Activated naive CD4-positive, alpha-beta T cell treated with anti-CD3 and anti-CD28 coated beads, Interleukin-2, amount 10 ng/mL, durations not matched to agents 7 days and 5 days (primary cell): Measurements from ENCODE around the gene PIK3R1.

ENCODE experiments used
- CTCF ChIA-PET: fragments of 350-600 bp; sonication (Branson Sonifier 250); formaldehyde crosslinking; loops from one replicate; lab custom pipeline; 2021; ENCODE audit warnings: antibody characterized with exemption; lab: Charles Lee
- DNase-seq: peaks from one replicate; pipeline ENCODE4 v3.0.0-alpha.2; 2020
- H3K27ac Mint-ChIP-seq: one replicate; pipeline ENCODE4 v1.8.0; 2021; ENCODE audit warnings: mild to moderate bottlenecking, moderate library complexity, mixed read lengths
- H3K27me3 Mint-ChIP-seq: one replicate; pipeline ENCODE4 v1.8.0; 2021; ENCODE audit warnings: mild to moderate bottlenecking, mixed read lengths
- H3K36me3 Mint-ChIP-seq: one replicate; pipeline ENCODE4 v1.8.0; 2021; ENCODE audit warnings: mixed read lengths
- H3K4me1 Mint-ChIP-seq: one replicate; pipeline ENCODE4 v1.8.0; 2021; ENCODE audit warnings: mixed read lengths
- H3K4me3 Mint-ChIP-seq: one replicate; pipeline ENCODE4 v1.8.0; 2021; ENCODE audit warnings: mild to moderate bottlenecking, moderate library complexity, mixed read lengths
- H3K9me3 Mint-ChIP-seq: one replicate; pipeline ENCODE4 v1.8.0; 2021; ENCODE audit warnings: mixed read lengths

The PIK3R1 gene

DNA sequence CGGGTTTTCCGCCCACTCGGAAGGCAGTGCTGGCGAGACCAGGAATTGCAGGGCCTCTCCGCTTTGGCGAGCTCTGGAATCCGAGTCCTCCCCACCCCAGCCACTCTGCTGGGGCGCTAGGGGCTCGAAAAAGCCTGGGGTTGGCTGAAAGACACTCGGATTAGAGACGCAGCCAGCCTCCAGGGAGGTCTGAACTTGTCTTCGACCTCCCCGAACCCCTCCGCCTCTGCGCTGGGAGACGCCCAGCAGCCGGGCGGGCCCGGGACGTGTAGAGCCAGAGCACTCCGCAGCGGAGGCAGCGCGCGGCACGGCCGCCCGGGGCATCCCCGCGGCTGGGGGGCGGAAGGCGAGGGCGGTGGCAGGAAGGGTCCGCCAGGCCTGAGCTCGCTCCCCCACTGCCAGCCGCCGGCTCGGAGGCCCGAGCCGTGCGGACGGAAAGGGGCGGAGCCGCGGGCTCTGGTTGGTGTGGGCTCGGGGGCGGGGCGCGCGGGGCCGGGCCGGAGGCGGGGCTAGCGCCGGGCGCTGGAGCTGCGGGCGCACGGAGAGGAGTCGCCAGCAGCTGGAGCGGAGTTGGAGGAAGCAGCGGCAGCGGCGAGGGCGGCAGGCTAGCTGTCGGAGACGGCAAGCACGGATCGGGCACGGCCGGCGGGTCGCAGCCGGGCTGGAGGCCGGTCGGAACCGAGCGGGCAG, at the start of gene PIK3R1:
Gene PIK3R1 (plus strand): TSS at position 549 of the 690 bp plus-strand sequence. CDS start 10,920 bp downstream, outside the sequence.
- CTCF ChIA-PET = interaction anchor here (1.3 to 2.2 kb wide), 3 partner anchors 23 to 56 kb away, joined by 5 to 11 read pairs (median 9); no protein-coding TSS in a partner anchor
- peaks cover 29% of the 10 kb centered on the region for H3K36me3 Mint-ChIP-seq
- peaks cover 39% of the 10 kb centered on the region for H3K4me1 Mint-ChIP-seq
- H3K27ac Mint-ChIP-seq = peak within 1 kb of the TSS; percentile 95
- H3K27me3 Mint-ChIP-seq = no peaks in the 10 kb centered on the region
- peaks cover 18% of the 10 kb centered on the region for H3K9me3 Mint-ChIP-seq
- DNase-seq = peak; percentile 92
- peak within 1 kb of the TSS; percentile 87 for H3K4me3 Mint-ChIP-seq

DNA sequence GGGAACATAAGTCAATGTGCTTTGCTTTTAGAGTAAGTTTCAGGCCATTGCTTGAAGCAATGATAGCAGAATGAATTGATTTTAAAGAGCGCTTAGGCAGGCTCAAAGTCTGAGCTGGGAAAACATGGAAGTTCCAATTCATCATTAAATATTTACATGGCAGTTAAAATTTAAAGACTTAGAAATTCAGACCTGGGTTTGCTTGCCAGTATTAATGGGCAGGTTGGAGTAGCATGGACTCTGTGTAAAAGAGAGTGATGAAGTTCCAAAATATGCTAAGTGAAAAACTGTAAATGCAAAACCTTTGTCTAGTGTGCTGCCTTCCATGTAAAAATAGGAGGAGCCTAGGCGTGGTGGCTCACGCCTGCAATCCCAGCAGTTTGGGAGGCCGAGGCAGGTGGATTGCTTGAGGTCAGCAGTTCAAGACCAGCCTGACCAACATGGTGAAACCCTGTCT, 48.3 kb upstream of the PIK3R1 start:
- H3K4me3 Mint-ChIP-seq = no peak overlapping the region
- H3K9me3 Mint-ChIP-seq = no peaks in the 10 kb centered on the region
- no peaks in the 10 kb centered on the region for H3K4me1 Mint-ChIP-seq
- H3K27me3 Mint-ChIP-seq = peaks cover under 1% of the 10 kb centered on the region
- no peak for DNase-seq
- CTCF ChIA-PET = no interaction called here
- no peaks in the 10 kb centered on the region for H3K36me3 Mint-ChIP-seq
- H3K27ac Mint-ChIP-seq = no peak overlapping the region

DNA sequence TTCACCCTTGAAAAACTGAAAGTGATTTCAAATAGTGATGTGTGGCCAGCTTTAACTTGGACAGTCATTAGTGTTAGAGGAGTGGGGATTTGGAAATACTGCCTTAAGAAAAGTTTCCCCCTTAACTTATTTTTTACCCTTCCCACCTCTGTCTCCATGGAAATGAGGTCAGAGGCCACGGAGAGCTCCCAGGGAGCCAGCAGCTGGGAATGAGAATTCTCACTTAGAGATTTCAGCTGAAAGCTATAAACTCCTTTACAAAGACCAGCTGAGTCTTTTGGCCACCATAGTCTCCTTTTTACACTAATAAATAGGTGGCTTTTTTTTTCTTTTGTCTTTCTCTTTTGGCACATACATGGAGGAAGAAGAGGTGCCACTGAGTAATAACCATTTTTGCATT, 45.7 kb upstream of the PIK3R1 start:
- H3K27me3 Mint-ChIP-seq = peaks cover 4% of the 10 kb centered on the region
- CTCF ChIA-PET = no interaction called here
- H3K9me3 Mint-ChIP-seq = no peaks in the 10 kb centered on the region
- H3K4me1 Mint-ChIP-seq = no peaks in the 10 kb centered on the region
- no peak overlapping the region for H3K27ac Mint-ChIP-seq
- H3K36me3 Mint-ChIP-seq = no peaks in the 10 kb centered on the region
- no peak overlapping the region for H3K4me3 Mint-ChIP-seq
- DNase-seq = no peak

DNA sequence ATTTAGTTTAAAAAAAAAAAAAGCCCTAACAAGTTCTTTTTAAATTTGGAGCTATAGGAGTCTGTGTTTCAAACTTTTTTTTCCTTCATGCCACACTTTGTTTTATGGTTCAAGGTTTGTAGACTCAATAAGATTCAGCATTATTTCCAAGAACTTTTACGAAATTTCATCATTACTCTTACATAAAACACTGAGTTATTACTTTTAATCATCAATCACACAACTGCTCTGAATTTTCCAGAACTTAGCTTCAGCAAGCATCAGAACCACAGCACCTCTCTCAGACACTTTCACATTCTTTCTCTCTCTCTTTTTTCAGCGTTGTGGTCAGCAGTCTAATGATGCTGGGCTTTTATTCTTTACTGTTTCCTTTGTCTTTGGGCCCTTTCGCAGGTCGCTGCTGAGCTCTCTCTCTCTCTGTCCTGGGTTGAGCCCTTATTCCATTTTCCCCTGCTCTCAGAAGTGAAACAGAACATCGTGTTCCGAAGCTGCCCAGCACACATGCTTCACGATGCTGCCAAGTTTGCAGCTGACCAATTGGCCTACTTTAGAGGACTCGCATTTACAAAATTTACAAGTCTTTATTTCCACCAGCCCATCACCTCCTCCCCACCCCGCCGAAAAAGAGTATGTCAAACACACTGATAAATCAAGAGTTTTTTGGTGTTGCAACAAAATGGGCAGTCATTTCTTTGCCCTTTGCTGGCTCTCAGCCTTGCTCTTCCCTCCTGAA, 44.6 kb upstream of the PIK3R1 start:
- H3K4me1 Mint-ChIP-seq = no peaks in the 10 kb centered on the region
- CTCF ChIA-PET = no interaction called here

DNA sequence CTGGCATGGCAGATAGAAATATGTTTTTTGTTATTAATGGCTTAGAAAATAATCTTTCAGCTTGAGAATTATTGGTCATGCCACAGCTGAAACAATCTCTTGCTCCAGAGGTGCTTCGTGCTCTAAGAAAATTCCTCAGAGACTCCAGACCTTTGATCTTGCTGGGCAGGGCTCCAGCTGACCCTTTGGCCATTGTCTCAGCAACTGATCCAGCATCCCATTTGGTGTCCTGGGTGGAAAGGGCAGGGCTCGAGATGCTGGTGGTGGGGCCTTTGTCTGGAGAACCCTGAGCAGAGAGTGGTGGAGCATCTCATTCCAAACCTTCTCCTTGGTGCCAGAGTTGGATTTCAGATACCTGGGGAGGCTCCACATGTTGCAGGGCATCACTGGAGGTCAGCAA, 43.2 kb upstream of the PIK3R1 start:
- DNase-seq = no peak
- no peak overlapping the region for H3K27ac Mint-ChIP-seq
- H3K4me1 Mint-ChIP-seq = no peaks in the 10 kb centered on the region
- CTCF ChIA-PET = no interaction called here
- no peaks in the 10 kb centered on the region for H3K9me3 Mint-ChIP-seq
- no peaks in the 10 kb centered on the region for H3K36me3 Mint-ChIP-seq
- peaks cover 4% of the 10 kb centered on the region for H3K27me3 Mint-ChIP-seq
- no peak overlapping the region for H3K4me3 Mint-ChIP-seq

More for the DNA sequence above, 44.6 kb upstream of the PIK3R1 start:
- no peaks in the 10 kb centered on the region for H3K36me3 Mint-ChIP-seq
- peaks cover 4% of the 10 kb centered on the region for H3K27me3 Mint-ChIP-seq
- no peak overlapping the region for H3K4me3 Mint-ChIP-seq
- no peak for DNase-seq
- H3K9me3 Mint-ChIP-seq = no peaks in the 10 kb centered on the region
- H3K27ac Mint-ChIP-seq = no peak overlapping the region

DNA sequence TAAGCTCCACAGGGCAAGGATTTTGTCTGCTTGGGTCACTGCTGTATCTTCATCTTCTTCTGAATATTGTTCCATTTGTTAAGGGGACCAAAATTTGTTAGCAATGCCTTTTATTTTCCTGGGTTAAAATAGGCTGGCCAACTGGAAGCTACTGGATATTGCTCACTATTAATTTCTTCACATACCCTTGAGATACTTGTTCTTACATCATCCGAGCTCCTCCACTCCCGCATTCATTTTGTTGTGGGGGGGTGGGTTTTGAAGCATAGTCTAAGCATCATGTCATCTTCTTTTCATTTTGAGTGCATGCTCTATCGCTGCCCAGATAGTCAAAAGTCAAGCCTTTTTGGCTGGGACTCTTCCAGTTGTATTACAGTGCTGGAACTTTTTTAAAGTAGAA, 42.5 kb upstream of the PIK3R1 start:
- no peak for DNase-seq
- Mint-ChIP-seq H3K27me3 (peaks cover 4% of the 10 kb centered on the region), H3K4me1 (no peaks in the 10 kb centered on the region), H3K36me3 (no peaks in the 10 kb centered on the region), H3K4me3 (no peak overlapping the region), H3K9me3 (no peaks in the 10 kb centered on the region), H3K27ac (no peak overlapping the region)
- CTCF ChIA-PET = no interaction called here

DNA sequence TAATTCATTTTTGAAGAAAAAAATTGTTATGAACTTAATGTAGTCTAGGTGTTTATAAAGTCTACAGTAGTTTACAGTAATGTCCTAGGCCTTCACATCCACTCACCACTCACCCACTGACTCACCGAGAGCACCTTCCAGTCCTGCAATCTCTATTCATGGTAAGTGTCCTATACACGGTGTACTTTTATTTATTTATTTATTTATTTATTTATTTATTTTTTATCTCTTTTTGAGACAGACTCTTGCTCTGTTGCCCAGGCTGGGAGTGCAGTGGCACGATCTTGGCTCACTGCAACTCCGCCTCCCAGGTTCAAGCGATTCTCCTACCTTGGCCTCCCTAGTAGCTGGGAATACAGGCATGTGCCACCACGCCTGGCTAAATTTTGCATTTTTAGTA, 39.3 kb upstream of the PIK3R1 start:
- H3K36me3 Mint-ChIP-seq = no peaks in the 10 kb centered on the region
- H3K4me3 Mint-ChIP-seq = no peak overlapping the region
- H3K4me1 Mint-ChIP-seq = no peaks in the 10 kb centered on the region
- DNase-seq = no peak
- H3K27me3 Mint-ChIP-seq = peaks cover 4% of the 10 kb centered on the region
- H3K27ac Mint-ChIP-seq = no peak overlapping the region
- no peaks in the 10 kb centered on the region for H3K9me3 Mint-ChIP-seq
- CTCF ChIA-PET = no interaction called here

DNA sequence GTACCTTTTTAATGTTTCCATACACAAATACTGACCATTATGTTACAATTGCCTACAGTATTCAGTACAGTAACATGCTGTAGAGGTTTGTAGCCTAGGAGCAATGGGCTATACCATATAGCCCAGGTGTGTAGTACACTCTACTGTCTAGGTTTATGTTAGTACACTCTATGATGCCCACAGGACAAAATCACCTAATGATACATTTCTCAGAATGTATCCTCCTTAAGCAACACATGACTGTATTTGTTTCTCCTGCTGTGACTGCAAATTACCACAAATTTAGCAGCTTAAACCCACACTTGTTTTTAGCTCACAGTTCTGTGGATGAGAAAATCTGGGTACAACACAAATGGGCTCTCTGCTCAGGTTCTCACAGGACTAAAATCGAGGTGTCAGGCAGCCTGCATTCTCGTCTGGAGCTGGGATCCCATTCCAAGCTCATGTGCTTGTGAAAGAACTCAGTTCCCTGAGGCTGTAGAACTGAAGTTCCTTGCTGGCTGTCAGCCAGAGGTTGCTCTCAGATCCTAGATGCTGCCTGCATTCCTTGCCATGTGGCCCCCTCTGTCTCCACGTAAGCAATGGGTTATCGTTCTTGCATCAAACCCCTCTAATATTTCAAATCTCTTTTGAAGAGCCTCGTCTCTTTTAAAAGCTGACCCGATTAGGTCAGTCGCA, 38.6 kb upstream of the PIK3R1 start:
- Mint-ChIP-seq H3K9me3 (no peaks in the 10 kb centered on the region), H3K27me3 (peaks cover 4% of the 10 kb centered on the region), H3K4me3 (no peak overlapping the region), H3K36me3 (no peaks in the 10 kb centered on the region), H3K4me1 (no peaks in the 10 kb centered on the region), H3K27ac (no peak overlapping the region)
- CTCF ChIA-PET = no interaction called here
- no peak for DNase-seq

DNA sequence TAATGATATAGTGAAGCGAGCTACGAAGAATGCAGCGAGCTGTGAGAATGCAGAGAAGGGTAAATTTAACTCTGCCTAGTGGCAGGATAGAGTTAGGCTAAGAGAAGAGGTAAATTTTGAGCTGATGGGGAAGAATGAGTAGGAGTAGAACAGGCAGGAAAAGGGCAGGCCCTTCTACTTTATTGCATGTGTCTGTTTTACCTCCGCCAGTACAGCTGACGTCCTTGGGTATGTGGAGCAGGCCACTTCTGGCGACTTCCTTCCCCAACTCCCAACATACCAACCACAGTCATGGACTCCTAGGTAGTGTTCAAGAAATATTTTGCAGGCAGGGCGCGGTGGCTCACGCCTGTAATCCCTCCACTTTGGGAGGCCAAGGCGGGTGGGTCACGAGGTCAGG, 37.9 kb upstream of the PIK3R1 start:
- H3K4me1 Mint-ChIP-seq = no peaks in the 10 kb centered on the region
- no peaks in the 10 kb centered on the region for H3K36me3 Mint-ChIP-seq
- H3K9me3 Mint-ChIP-seq = no peaks in the 10 kb centered on the region
- H3K27ac Mint-ChIP-seq = no peak overlapping the region
- CTCF ChIA-PET = no interaction called here
- no peak overlapping the region for H3K4me3 Mint-ChIP-seq
- no peaks in the 10 kb centered on the region for H3K27me3 Mint-ChIP-seq
- no peak for DNase-seq

DNA sequence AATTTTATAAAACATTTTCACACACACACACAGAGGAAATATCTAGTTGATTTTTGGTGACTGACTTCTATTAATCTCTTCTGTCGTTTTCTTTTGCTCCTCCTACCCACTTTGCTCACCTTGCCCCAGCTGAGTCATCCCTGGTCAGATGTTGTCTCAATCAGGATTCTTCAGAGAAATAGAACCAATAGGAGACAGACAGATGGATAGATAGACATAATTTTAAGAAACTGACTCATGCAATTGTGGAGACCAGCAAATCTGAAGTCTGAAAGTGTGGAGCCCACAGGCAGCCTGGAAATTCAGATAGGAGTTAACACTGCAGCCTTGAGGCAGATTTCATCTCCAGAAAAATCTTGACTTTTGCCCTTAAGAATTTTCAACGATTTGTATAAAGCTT, 37.0 kb upstream of the PIK3R1 start:
- Mint-ChIP-seq H3K4me1 (no peaks in the 10 kb centered on the region), H3K36me3 (no peaks in the 10 kb centered on the region), H3K9me3 (no peaks in the 10 kb centered on the region), H3K4me3 (no peak overlapping the region), H3K27ac (no peak overlapping the region), H3K27me3 (no peaks in the 10 kb centered on the region)
- DNase-seq = no peak
- CTCF ChIA-PET = no interaction called here

DNA sequence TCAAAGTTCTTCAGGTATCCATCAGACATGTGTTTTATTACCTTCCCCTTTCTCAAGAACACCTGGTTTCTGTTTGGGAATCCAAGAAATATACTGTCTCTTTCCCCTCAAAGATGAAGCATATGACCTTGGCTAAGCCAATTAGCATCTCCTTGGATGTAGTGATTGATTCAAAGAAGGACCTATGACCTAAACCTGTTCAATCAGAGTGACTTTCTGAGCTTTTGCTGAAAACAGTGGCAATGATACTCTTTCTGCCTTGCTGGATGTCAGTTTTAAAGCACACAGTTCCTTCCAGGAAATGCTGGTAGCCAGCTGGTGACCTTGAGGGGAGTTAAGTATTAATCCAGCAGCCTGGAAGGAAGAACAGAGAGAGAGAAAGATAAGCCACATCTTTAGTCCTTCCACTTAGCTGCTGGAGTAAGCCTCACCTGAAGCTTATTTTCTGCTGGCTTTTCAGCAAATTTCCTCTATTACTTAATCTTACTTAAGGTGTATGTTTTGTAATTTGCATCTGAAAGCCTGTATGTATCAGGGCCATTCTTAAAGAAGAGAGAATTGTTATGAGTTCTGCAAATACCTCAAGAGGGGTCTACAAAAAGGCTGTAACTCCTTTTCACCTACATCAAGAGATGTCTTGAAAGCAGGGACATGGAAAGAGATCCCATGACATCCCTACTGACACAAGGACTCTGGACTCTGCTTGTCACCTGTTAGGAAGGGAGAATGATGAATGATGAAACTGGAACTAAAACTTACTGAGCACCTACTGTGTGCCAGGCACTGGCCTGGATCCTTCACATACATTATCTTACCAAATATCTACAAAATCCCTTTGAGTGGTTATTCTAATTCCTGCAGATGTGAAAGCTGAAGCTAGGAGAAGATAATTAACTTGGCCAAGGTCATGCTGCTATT, 35.2 kb upstream of the PIK3R1 start:
- CTCF ChIA-PET = no interaction called here
- Mint-ChIP-seq H3K4me1 (no peaks in the 10 kb centered on the region), H3K36me3 (no peaks in the 10 kb centered on the region), H3K9me3 (no peaks in the 10 kb centered on the region), H3K4me3 (no peak overlapping the region), H3K27me3 (no peaks in the 10 kb centered on the region), H3K27ac (no peak overlapping the region)
- DNase-seq = no peak

DNA sequence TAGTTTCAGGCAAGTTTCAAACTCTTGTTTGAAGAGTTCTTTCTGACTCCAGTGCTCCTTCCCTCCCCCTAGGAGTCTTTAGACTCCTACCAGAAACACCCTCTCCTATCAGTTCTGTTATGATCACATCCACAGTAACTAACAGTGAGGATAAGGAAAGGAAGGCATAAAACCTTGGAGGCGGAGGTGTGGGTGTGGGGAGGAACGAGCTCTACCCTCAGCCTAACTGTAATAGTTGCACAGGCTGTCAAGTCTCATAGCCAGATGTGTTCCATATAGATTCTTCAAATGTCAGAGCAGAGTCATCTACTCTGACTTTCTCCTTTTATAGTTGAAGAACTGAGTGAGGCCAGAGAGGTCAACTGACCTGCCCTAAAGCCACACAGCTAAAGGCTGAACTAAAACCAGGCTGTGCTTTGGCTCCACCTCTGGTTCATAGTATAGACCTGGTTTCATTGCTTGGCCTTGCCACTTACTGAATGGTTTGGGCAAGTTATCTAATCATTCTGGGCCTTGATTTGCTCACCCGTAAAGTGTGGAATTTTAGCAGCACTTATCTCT, 34.4 kb upstream of the PIK3R1 start:
- no peak for DNase-seq
- CTCF ChIA-PET = no interaction called here
- H3K4me1 Mint-ChIP-seq = no peaks in the 10 kb centered on the region
- no peaks in the 10 kb centered on the region for H3K9me3 Mint-ChIP-seq
- no peaks in the 10 kb centered on the region for H3K27me3 Mint-ChIP-seq
- H3K36me3 Mint-ChIP-seq = no peaks in the 10 kb centered on the region
- no peak overlapping the region for H3K4me3 Mint-ChIP-seq
- H3K27ac Mint-ChIP-seq = no peak overlapping the region

DNA sequence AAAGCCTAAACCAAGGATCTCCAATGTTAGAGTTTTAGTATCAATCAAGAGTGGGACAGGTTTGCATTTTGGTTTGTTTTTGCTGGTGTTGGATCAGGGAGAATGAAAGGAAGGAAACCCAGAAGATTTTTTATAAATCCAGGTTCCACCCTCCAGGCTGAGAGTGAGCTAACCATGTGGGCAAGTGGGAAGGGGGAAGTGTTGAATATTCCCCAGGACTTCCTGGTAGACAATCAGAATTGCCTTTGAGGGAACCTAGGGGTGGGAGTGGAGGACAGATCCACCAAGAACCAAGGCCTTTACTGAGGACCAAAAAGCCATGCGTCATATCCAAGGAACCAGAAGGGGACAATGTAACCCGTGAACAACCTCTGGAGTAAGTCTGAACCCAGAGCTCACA, 33.5 kb upstream of the PIK3R1 start:
- CTCF ChIA-PET = no interaction called here
- Mint-ChIP-seq H3K9me3 (no peaks in the 10 kb centered on the region), H3K4me1 (no peaks in the 10 kb centered on the region), H3K4me3 (no peak overlapping the region), H3K27ac (no peak overlapping the region), H3K36me3 (no peaks in the 10 kb centered on the region), H3K27me3 (no peaks in the 10 kb centered on the region)
- DNase-seq = no peak

DNA sequence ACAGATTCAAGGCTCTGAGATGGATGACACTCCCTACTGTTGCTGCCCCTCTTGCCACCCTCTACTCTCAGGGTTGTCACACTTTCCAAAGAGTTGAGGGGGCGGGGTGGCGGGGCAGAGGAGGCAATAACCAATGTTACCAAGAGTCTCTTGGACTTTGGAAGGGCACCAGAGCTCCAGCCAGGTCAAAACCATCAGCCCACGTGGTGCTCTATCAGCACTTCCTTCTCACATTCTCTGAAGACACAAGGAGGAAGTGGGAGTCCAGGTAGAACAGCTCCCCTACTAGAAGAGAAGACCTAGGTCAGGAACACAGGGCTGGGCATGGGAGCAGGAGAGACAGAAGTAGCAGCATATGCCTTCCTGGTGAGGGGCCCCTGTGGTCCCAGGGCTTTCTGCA, 33.0 kb upstream of the PIK3R1 start:
- Mint-ChIP-seq H3K27me3 (no peaks in the 10 kb centered on the region), H3K9me3 (no peaks in the 10 kb centered on the region), H3K4me3 (no peak overlapping the region), H3K36me3 (no peaks in the 10 kb centered on the region), H3K4me1 (no peaks in the 10 kb centered on the region), H3K27ac (no peak overlapping the region)
- no peak for DNase-seq
- CTCF ChIA-PET = no interaction called here
